Tibial artery (tissue), 4 donors: ENCODE results near the gene GLA.

Experiments
- DNase-seq, 2 donors: peaks; one replicate each; pipeline ENCODE4 v3.0.0-alpha.2; 2019
- H3K27ac ChIP-seq, 2 donors: fragments of 200-600 bp; sonication (generic) in 1 of 2; 1 replicate in 1 of 2; 2 replicates in 1 of 2; pipeline ENCODE4 v1.5.1; 2018 to 2019; ENCODE audit warnings: mild to moderate bottlenecking in 1 of 2
- H3K27me3 ChIP-seq, 2 donors: fragments of 200-600 bp; sonication (generic) in 1 of 2; one replicate each; pipeline versions ENCODE4 v1.5.1 to v1.6.0; 2016 to 2019
- H3K36me3 ChIP-seq, 3 donors: fragments of 200-600 bp; sonication (generic) in 2 of 3; one replicate each; pipeline ENCODE4 v1.5.1; 2016 to 2019; ENCODE audit warnings: mild to moderate bottlenecking in 2 of 3
- H3K4me1 ChIP-seq, 4 donors: fragments of 200-600 bp; sonication (generic) in 2 of 4; 1 replicate in 3 of 4; 2 replicates in 1 of 4; pipeline ENCODE4 v1.5.1; 2016 to 2019
- H3K4me3 ChIP-seq, 2 donors: fragments of 200-600 bp; sonication (generic) in 1 of 2; 1 replicate in 1 of 2; 2 replicates in 1 of 2; pipeline ENCODE4 v1.5.1; 2018 to 2019; ENCODE audit warnings: mild to moderate bottlenecking in 2 of 2
- H3K9me3 ChIP-seq, 3 donors: fragments of 200-600 bp; sonication (generic) in 1 of 3; one replicate each; pipeline ENCODE4 v1.5.1; 2016 to 2019
- CTCF ChIP-seq, 2 experiments: fragments of 200-600 bp in 1 of 2; fragments of 450-650 bp in 1 of 2; IDR thresholded peaks; one replicate each; pipeline ENCODE4 v1.5.1; 2017 to 2019; ENCODE audit warnings: antibody characterized with exemption in 2 of 2, mild to moderate bottlenecking in 1 of 2, moderate library complexity in 1 of 2
- intact Hi-C: fragments of 100-400 bp; cut with DNase I; formaldehyde crosslinking; loops from one replicate; pipeline ENCODE4 v1.15.0; 2023; ENCODE audit warnings: low total_unique reads

GLA gene

DNA sequence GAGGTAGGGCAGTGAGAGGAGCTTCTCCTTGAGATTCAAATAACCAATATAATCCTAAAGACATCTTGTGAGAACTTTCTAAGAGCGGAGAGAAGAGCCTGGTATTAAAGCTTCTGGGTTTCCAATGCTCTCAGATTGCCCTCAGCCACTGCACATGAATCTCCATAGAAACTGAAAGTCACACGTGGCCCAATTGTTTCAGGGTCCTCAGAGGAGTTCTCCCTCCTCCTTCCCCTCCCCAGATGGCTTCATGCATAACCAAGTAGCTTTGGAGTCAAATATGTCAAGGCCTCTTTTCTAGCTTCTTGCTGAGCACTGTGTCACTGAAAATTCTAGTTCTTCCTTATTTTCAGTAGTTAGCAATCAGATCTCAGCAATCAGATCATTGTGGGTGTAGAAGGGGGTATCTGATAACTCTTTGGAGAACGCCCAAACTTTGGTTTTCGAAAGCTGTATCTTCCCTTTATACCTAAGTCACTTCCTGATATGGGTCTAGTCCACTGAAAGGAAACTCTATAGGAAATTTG lies 24.0 kb downstream of the GLA start:
- Histone ChIP-seq H3K36me3 (no peaks in the 10 kb centered on the region), H3K27me3 (no peaks in the 10 kb centered on the region), H3K9me3 (no peaks in the 10 kb centered on the region), H3K27ac (no peak overlapping the region), H3K4me1 (no peaks in the 10 kb centered on the region), H3K4me3 (no peak overlapping the region)
- DNase-seq, result no peak
- intact Hi-C loops, result no loop called here
- TF ChIP-seq CTCF (IDR thresholded peaks at IDR 0.05), result no peak

GRCh38 chrX:101377547-101377946 lies 30.2 kb downstream of the GLA start:
- no peaks in the 10 kb centered on the region for H3K4me1 ChIP-seq
- no peak overlapping the region for H3K4me3 ChIP-seq
- H3K9me3 ChIP-seq, result no peaks in the 10 kb centered on the region
- intact Hi-C loops, result no loop called here
- H3K27ac ChIP-seq, result no peak overlapping the region
- no peaks in the 10 kb centered on the region for H3K36me3 ChIP-seq
- TF ChIP-seq CTCF (IDR thresholded peaks at IDR 0.05), result no peak
- DNase-seq, result no peak
- no peaks in the 10 kb centered on the region for H3K27me3 ChIP-seq

- intact Hi-C loops, result no loop called here
- Histone ChIP-seq H3K4me3 (no peak overlapping the region), H3K4me1 (no peaks in the 10 kb centered on the region), H3K36me3 (no peaks in the 10 kb centered on the region), H3K9me3 (no peaks in the 10 kb centered on the region), H3K27ac (no peak overlapping the region), H3K27me3 (no peaks in the 10 kb centered on the region)
- DNase-seq, result no peak
- no peak for TF ChIP-seq CTCF (IDR thresholded peaks at IDR 0.05)
These were observed 36.7 kb downstream of the GLA start for GRCh38 chrX:101370888-101371504.

DNA sequence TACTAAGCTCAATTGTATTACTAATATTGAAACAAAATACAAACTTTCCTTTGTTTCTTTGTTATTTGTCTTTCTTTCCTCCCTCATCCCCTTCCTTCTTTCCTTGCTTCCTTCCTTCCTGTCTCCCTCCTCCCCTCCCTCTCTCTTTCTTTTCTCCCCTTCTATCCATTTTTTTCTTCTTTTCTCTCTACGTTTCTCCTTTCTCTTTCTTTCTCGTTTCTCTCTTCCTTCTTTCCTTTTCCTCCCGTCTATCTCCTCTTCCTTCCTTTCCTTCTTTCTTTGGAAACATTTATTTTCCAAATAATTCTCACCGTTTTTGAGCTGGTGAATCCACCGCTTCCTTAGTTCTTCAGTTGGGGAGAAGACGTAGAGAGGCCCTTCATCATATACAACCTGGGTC lies 38.0 kb downstream of the GLA start:
- Histone ChIP-seq H3K4me3 (no peak overlapping the region), H3K9me3 (no peaks in the 10 kb centered on the region), H3K4me1 (no peaks in the 10 kb centered on the region), H3K27me3 (no peaks in the 10 kb centered on the region), H3K27ac (no peak overlapping the region), H3K36me3 (no peaks in the 10 kb centered on the region)
- intact Hi-C loops, result no loop called here
- no peak for TF ChIP-seq CTCF (IDR thresholded peaks at IDR 0.05)
- no peak for DNase-seq

GRCh38 chrX:101368800-101369199 lies 38.9 kb downstream of the GLA start:
- Histone ChIP-seq H3K36me3 (no peaks in the 10 kb centered on the region), H3K27ac (no peak overlapping the region), H3K27me3 (no peaks in the 10 kb centered on the region), H3K4me3 (no peak overlapping the region), H3K4me1 (no peaks in the 10 kb centered on the region), H3K9me3 (no peaks in the 10 kb centered on the region)
- no peak for DNase-seq
- intact Hi-C loops, result no loop called here
- TF ChIP-seq CTCF (IDR thresholded peaks at IDR 0.05), result no peak
